ENCODE measurements around the gene OR52E8. TPM values are rescaled to one million over a fixed set of nuclear protein-coding genes. Genes with fewer than 3 reads are reported as not detected.

OR52E8 gene
- total RNA-seq (not detected), polyA plus RNA-seq (ENCODE audit: insufficient read depth in 1 of 8, insufficient read length in 8 of 8, low replicate concordance in 1 of 8) (not detected)
- long read RNA-seq, donor 1, result 0 reads
- long read RNA-seq, donor 2, result 0 reads
- long read RNA-seq, donor 3, result 0 reads
- long read RNA-seq, donor 4, result 0 reads
- long read RNA-seq, donor 5, result 0 reads
- long read RNA-seq, donor 6, result 0 reads
- long read RNA-seq, donor 7, result 0 reads
- long read RNA-seq, donor 8, result 0 reads
- long read RNA-seq, donor 9, result 0 reads
- long read RNA-seq, donor 10, result 0 reads
- long read RNA-seq, donor 11, result 0 reads

GRCh38 chr11:5857590-5857989 is at the start of gene OR52E8:
OR52E8 (minus strand) TSS chr11:5857690; CDS start chr11:5857690, 0 bp downstream.
- no peaks in the 10 kb centered on the region for H3K36me3 ChIP-seq (ENCODE audit: control insufficient read depth, insufficient read depth, low read length)
- no peak within 1 kb of the TSS for H3K4me3 ChIP-seq (ENCODE audit: low read length)
- H3K9me3 ChIP-seq (replicated peaks; ENCODE audit: control insufficient read depth, low read depth, low read length), result peaks cover 8% of the 10 kb centered on the region
- H3K27me3 ChIP-seq (ENCODE audit: control insufficient read depth, insufficient read depth, low read length), result no peaks in the 10 kb centered on the region
- no peaks in the 10 kb centered on the region for H3K4me1 ChIP-seq (ENCODE audit: control insufficient read depth, insufficient read depth, low read length)
- H3K27ac ChIP-seq (ENCODE audit: low read length), result no peak within 1 kb of the TSS
- no CpG with 5 or more reads among the region's 3 CpGs for WGBS (ENCODE audit: insufficient coverage)
- no peak for DNase-seq

GRCh38 chr11:5899534-5899933 is 42.0 kb upstream of the OR52E8 start:
- H3K4me1 ChIP-seq (ENCODE audit: control insufficient read depth, insufficient read depth, low read length), result no peaks in the 10 kb centered on the region
- DNase-seq, result no peak
- no peak overlapping the region for H3K27ac ChIP-seq (ENCODE audit: low read length)
- H3K4me3 ChIP-seq (ENCODE audit: low read length), result no peak overlapping the region
- no peaks in the 10 kb centered on the region for H3K9me3 ChIP-seq (replicated peaks; ENCODE audit: control insufficient read depth, low read depth, low read length)
- H3K36me3 ChIP-seq (ENCODE audit: control insufficient read depth, insufficient read depth, low read length), result no peaks in the 10 kb centered on the region
- WGBS (ENCODE audit: insufficient coverage), result 100% methylated on average over 1 of the region's 2 CpGs
- no peaks in the 10 kb centered on the region for H3K27me3 ChIP-seq (ENCODE audit: control insufficient read depth, insufficient read depth, low read length)

- Histone ChIP-seq H3K27me3 (ENCODE audit: control insufficient read depth, insufficient read depth, low read length) (no peaks in the 10 kb centered on the region), H3K27ac (ENCODE audit: low read length) (no peak within 1 kb of the TSS), H3K4me1 (ENCODE audit: control insufficient read depth, insufficient read depth, low read length) (no peaks in the 10 kb centered on the region), H3K4me3 (ENCODE audit: low read length) (no peak within 1 kb of the TSS), H3K9me3 (replicated peaks; ENCODE audit: control insufficient read depth, low read depth, low read length) (no peaks in the 10 kb centered on the region), H3K36me3 (ENCODE audit: control insufficient read depth, insufficient read depth, low read length) (no peaks in the 10 kb centered on the region)
- no peak for DNase-seq
- WGBS (ENCODE audit: insufficient coverage), result 100% methylated on average over 1 of the region's 3 CpGs
Observed at GRCh38 chr11:5892908-5893307, 35.4 kb upstream of the OR52E8 start, which contains the start of gene OR52E5. OR52E5 (plus strand) TSS chr11:5893208; CDS start chr11:5900777, 7,569 bp downstream.

GRCh38 chr11:5891216-5891800 is 33.8 kb upstream of the OR52E8 start:
- peak; percentile 4 for DNase-seq

GRCh38 chr11:5887661-5888060 is 30.2 kb upstream of the OR52E8 start:
- Histone ChIP-seq H3K27ac (ENCODE audit: low read length) (no peak overlapping the region), H3K4me3 (ENCODE audit: low read length) (no peak overlapping the region), H3K4me1 (ENCODE audit: control insufficient read depth, insufficient read depth, low read length) (no peaks in the 10 kb centered on the region), H3K27me3 (ENCODE audit: control insufficient read depth, insufficient read depth, low read length) (no peaks in the 10 kb centered on the region), H3K36me3 (ENCODE audit: control insufficient read depth, insufficient read depth, low read length) (no peaks in the 10 kb centered on the region), H3K9me3 (replicated peaks; ENCODE audit: control insufficient read depth, low read depth, low read length) (no peaks in the 10 kb centered on the region)
- WGBS (ENCODE audit: insufficient coverage), result no CpG with 5 or more reads among the region's 1 CpG
- no peak for DNase-seq

More at GRCh38 chr11:5891216-5891800, 33.8 kb upstream of the OR52E8 start:
- Histone ChIP-seq H3K27ac (ENCODE audit: low read length) (no peak overlapping the region), H3K4me3 (ENCODE audit: low read length) (no peak overlapping the region), H3K4me1 (ENCODE audit: control insufficient read depth, insufficient read depth, low read length) (no peaks in the 10 kb centered on the region), H3K9me3 (replicated peaks; ENCODE audit: control insufficient read depth, low read depth, low read length) (no peaks in the 10 kb centered on the region), H3K36me3 (ENCODE audit: control insufficient read depth, insufficient read depth, low read length) (no peaks in the 10 kb centered on the region), H3K27me3 (ENCODE audit: control insufficient read depth, insufficient read depth, low read length) (no peaks in the 10 kb centered on the region)
- WGBS (ENCODE audit: insufficient coverage), result no CpG with 5 or more reads among the region's 4 CpGs

GRCh38 chr11:5887172-5887571 is 29.7 kb upstream of the OR52E8 start:
- no peak for DNase-seq
- Histone ChIP-seq H3K9me3 (replicated peaks; ENCODE audit: control insufficient read depth, low read depth, low read length) (no peaks in the 10 kb centered on the region), H3K4me1 (ENCODE audit: control insufficient read depth, insufficient read depth, low read length) (no peaks in the 10 kb centered on the region), H3K36me3 (ENCODE audit: control insufficient read depth, insufficient read depth, low read length) (no peaks in the 10 kb centered on the region), H3K27ac (ENCODE audit: low read length) (no peak overlapping the region), H3K4me3 (ENCODE audit: low read length) (no peak overlapping the region), H3K27me3 (ENCODE audit: control insufficient read depth, insufficient read depth, low read length) (no peaks in the 10 kb centered on the region)
- WGBS (ENCODE audit: insufficient coverage), result 60% methylated on average over 1 of the region's 3 CpGs

GRCh38 chr11:5881756-5882155 is 24.3 kb upstream of the OR52E8 start:
- H3K4me3 ChIP-seq (ENCODE audit: low read length), result no peak overlapping the region
- DNase-seq, result no peak
- H3K27ac ChIP-seq (ENCODE audit: low read length), result no peak overlapping the region
- H3K27me3 ChIP-seq (ENCODE audit: control insufficient read depth, insufficient read depth, low read length), result no peaks in the 10 kb centered on the region
- H3K36me3 ChIP-seq (ENCODE audit: control insufficient read depth, insufficient read depth, low read length), result no peaks in the 10 kb centered on the region
- H3K4me1 ChIP-seq (ENCODE audit: control insufficient read depth, insufficient read depth, low read length), result no peaks in the 10 kb centered on the region
- H3K9me3 ChIP-seq (replicated peaks; ENCODE audit: control insufficient read depth, low read depth, low read length), result no peaks in the 10 kb centered on the region

- Histone ChIP-seq H3K36me3 (ENCODE audit: control insufficient read depth, insufficient read depth, low read length) (no peaks in the 10 kb centered on the region), H3K27me3 (ENCODE audit: control insufficient read depth, insufficient read depth, low read length) (no peaks in the 10 kb centered on the region), H3K4me3 (ENCODE audit: low read length) (no peak within 1 kb of the TSS), H3K27ac (ENCODE audit: low read length) (no peak within 1 kb of the TSS), H3K9me3 (replicated peaks; ENCODE audit: control insufficient read depth, low read depth, low read length) (no peaks in the 10 kb centered on the region), H3K4me1 (ENCODE audit: control insufficient read depth, insufficient read depth, low read length) (no peaks in the 10 kb centered on the region)
- DNase-seq, result no peak
- 77% methylated on average over 3 of the region's 4 CpGs for WGBS (ENCODE audit: insufficient coverage)
Observed at GRCh38 chr11:5880329-5880728, 22.8 kb upstream of the OR52E8 start, which contains the start of gene OR52E4. OR52E4 (plus strand) TSS chr11:5880629; CDS start chr11:5884293, 3,664 bp downstream.

- Histone ChIP-seq H3K4me3 (ENCODE audit: low read length) (no peak overlapping the region), H3K36me3 (ENCODE audit: control insufficient read depth, insufficient read depth, low read length) (no peaks in the 10 kb centered on the region), H3K4me1 (ENCODE audit: control insufficient read depth, insufficient read depth, low read length) (no peaks in the 10 kb centered on the region), H3K27ac (ENCODE audit: low read length) (no peak overlapping the region), H3K9me3 (replicated peaks; ENCODE audit: control insufficient read depth, low read depth, low read length) (no peaks in the 10 kb centered on the region), H3K27me3 (ENCODE audit: control insufficient read depth, insufficient read depth, low read length) (no peaks in the 10 kb centered on the region)
- WGBS (ENCODE audit: insufficient coverage), result no CpG with 5 or more reads among the region's 2 CpGs
- no peak for DNase-seq
Observed at GRCh38 chr11:5878564-5878963, 21.1 kb upstream of the OR52E8 start.

GRCh38 chr11:5865826-5866225 is 8.3 kb upstream of the OR52E8 start:
- Histone ChIP-seq H3K27ac (ENCODE audit: low read length) (no peak overlapping the region), H3K4me1 (ENCODE audit: control insufficient read depth, insufficient read depth, low read length) (no peaks in the 10 kb centered on the region), H3K36me3 (ENCODE audit: control insufficient read depth, insufficient read depth, low read length) (no peaks in the 10 kb centered on the region), H3K9me3 (replicated peaks; ENCODE audit: control insufficient read depth, low read depth, low read length) (peaks cover 3% of the 10 kb centered on the region), H3K4me3 (ENCODE audit: low read length) (no peak overlapping the region), H3K27me3 (ENCODE audit: control insufficient read depth, insufficient read depth, low read length) (no peaks in the 10 kb centered on the region)
- no peak for DNase-seq
- no CpG with 5 or more reads among the region's 2 CpGs for WGBS (ENCODE audit: insufficient coverage)

Measured in muscle of leg (tissue), 16 donors.